GM12891 (cell line): Measurements from ENCODE around the gene HK1. TPM values are rescaled to one million over a fixed set of nuclear protein-coding genes. Genes with fewer than 3 reads are reported as not detected.
A peak's percentile ranks its signal among the peaks of the same experiment; 100 is the strongest.

Experiments
- DNase-seq: peaks from one replicate; pipeline ENCODE4 v3.0.0; 2011; ENCODE audit warnings: low spot score; ENCODE audit not compliant: insufficient read length
- FAIRE-seq: peaks from 2 replicates; lab custom pipeline; 2011; peaks lifted over from hg19 to GRCh38; lab: Jason Lieb, UNC
- PAX5 ChIP-seq: IDR thresholded peaks from 2 replicates; pipeline ENCODE4 v1.6.1; 2011; ENCODE audit warnings: low read length, moderate library complexity, mild to moderate bottlenecking; ENCODE audit not compliant: insufficient read depth, severe bottlenecking
- POLR2A ChIP-seq: IDR thresholded peaks from 2 replicates; pipeline ENCODE4 v1.6.1; 2011; ENCODE audit warnings: low read depth, low read length, control low read depth
- POLR2AphosphoS5 ChIP-seq: IDR thresholded peaks from 2 replicates; pipeline ENCODE4 v1.6.1; 2011; ENCODE audit warnings: low read depth, low read length, control low read depth
- POU2F2 ChIP-seq: IDR thresholded peaks from 2 replicates; pipeline ENCODE4 v1.6.1; 2011; ENCODE audit warnings: low read depth, mild to moderate bottlenecking, control low read depth, low read length, moderate library complexity
- SPI1 ChIP-seq: IDR thresholded peaks from 2 replicates; pipeline ENCODE4 v1.6.1; 2011; ENCODE audit warnings: low read depth, low read length, control low read depth
- TAF1 ChIP-seq: IDR thresholded peaks from 2 replicates; pipeline ENCODE4 v1.6.1; 2011; ENCODE audit warnings: low read depth, low read length, control low read depth
- polyA plus RNA-seq: library from polyadenylated mRNA; unstranded; fragments of >200 nt; gene quantifications from one replicate; pipeline ENCODE4 v1.2.1, GENCODE V29; 2012; ENCODE audit warnings: low read depth, missing spikeins, inconsistent platforms; ENCODE audit not compliant: missing spikeins

Gene HK1
- 85.5 TPM for polyA plus RNA-seq

DNA sequence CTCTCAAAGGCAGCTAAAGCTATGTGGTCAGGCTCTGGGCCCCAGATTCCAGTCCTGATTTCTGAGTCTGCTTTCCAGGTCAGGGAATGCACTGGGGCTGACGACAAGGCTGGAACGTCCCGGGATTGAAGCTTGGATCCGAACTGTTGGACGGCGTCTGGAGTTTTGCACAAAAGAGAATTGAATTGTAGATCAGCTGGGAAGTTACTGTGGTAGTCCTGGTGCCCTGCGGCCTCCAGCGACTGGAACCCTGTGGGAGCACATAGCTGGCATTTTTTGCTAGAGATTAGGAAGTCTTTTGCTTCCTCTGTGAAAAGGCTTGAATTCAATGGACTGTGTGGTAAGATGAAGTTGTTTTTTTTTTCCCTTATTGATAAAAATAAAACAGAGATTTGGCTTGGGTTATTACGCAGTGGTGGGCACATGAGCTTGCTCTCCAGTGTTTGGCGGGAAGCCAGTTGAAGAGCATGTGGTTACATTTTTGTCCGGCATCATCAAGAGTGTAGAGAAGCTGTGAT lies at the start of gene HK1:
TSS of gene HK1 (plus strand) at position 51 of the 518 bp plus-strand sequence.
- TF ChIP-seq POLR2A (no peak), PAX5 (no peak), POLR2AphosphoS5 (no peak), TAF1 (no peak), POU2F2 (no peak), SPI1 (no peak)
- FAIRE-seq, result no peak
- DNase-seq, result no peak

DNA sequence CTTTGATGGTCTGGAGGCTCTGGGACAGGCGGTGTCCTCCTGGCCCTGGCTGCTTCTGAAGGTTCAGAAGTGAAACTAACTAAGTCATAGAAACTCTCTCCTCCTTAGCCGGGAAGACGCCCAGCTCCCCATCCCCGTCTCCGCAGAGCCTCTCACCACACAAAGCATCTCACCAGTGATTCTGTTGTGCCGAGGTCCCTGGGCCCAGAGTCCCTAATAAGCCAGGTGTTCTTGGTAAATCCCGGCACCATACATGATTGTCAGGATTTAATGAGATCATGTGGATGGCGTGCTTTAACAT lies 48.7 kb upstream of the HK1 start:
- DNase-seq (no peak), FAIRE-seq (peak; percentile 13)
- TF ChIP-seq POLR2AphosphoS5, result no peak
- no peak for TF ChIP-seq SPI1
- TF ChIP-seq POLR2A, result no peak
- no peak for TF ChIP-seq PAX5
- no peak for TF ChIP-seq TAF1
- TF ChIP-seq POU2F2, result no peak

- DNase-seq (no peak), FAIRE-seq (no peak)
- TF ChIP-seq TAF1, result no peak
- TF ChIP-seq PAX5, result no peak
- no peak for TF ChIP-seq POLR2A
- TF ChIP-seq POLR2AphosphoS5, result no peak
- TF ChIP-seq SPI1, result no peak
- no peak for TF ChIP-seq POU2F2
Measured at GRCh38 chr10:69230128-69230527, 48.2 kb upstream of the HK1 start.

DNA sequence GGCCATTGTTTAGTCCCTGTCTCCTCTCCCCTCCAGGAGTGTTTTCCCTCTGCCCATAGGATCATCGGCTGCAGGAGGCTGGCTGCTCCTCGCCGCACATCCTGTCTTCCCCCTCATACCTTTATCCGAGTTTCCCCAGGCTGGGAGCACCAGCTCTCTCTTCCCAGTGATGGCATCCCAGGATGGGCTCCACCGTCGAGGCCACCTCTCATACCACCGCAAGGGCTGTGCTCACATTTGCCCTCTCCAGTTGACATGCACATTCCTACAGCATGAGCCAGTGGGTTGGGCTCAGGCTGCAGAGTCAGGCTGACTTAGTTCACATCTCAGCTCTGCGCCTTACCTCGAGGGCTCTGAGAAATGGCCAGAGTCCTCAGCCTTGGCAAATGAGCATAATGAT lies 46.0 kb upstream of the HK1 start:
- no peak for DNase-seq
- FAIRE-seq, result no peak
- TF ChIP-seq POLR2AphosphoS5 (no peak), POLR2A (no peak), TAF1 (no peak), POU2F2 (no peak), PAX5 (no peak), SPI1 (no peak)

DNA sequence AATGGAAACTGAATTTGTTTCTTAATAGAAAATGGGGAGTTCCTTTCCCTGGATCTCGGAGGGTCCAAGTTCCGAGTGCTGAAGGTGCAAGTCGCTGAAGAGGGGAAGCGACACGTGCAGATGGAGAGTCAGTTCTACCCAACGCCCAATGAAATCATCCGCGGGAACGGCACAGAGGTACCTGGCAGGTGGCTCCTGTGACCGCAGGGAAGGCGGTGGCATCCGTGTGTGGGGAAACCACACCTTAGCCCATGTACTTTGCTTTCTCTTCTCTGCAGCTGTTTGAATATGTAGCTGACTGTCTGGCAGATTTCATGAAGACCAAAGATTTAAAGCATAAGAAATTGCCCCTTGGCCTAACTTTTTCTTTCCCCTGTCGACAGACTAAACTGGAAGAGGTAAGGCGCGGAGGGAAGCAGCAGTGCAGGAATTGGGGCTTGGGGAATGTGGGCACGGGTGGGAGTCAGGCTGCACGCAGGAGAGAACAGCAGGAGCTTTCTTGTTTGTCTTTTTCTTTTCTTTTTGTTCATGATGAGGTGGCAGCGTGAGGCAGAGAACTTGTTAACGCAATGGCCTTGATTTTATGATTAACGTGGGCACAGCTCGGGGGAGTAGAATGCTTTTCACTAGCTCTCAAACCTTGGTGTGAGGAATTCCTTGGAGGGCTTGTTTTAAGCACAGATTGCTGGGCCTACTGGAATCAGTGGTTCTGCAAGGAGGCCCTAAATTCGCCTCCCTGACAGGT lies 45.4 kb upstream of the HK1 start:
- no peak for FAIRE-seq
- no peak for DNase-seq
- TF ChIP-seq TAF1, result no peak
- TF ChIP-seq PAX5, result no peak
- TF ChIP-seq SPI1, result no peak
- no peak for TF ChIP-seq POLR2AphosphoS5
- TF ChIP-seq POU2F2, result no peak
- no peak for TF ChIP-seq POLR2A

DNA sequence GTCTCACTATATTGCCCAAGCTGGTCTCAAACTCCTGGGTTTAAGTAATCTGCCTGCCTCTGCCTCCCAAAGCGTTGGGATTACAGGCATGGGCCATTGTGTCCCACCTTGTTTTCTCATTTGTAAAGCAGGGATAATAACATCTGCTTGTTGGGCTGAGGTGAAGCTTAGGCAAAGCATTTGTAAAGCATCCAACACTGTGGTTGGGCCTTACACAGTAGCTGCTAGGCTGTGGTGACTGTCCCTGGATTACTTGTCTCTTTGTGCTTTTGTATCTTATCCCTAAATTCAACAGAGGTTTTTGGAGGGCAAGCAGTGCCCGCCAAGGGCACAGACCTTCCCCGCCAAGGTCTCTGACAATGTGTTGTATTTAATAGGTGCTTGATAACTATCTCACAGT lies 43.8 kb upstream of the HK1 start:
- no peak for FAIRE-seq

DNA sequence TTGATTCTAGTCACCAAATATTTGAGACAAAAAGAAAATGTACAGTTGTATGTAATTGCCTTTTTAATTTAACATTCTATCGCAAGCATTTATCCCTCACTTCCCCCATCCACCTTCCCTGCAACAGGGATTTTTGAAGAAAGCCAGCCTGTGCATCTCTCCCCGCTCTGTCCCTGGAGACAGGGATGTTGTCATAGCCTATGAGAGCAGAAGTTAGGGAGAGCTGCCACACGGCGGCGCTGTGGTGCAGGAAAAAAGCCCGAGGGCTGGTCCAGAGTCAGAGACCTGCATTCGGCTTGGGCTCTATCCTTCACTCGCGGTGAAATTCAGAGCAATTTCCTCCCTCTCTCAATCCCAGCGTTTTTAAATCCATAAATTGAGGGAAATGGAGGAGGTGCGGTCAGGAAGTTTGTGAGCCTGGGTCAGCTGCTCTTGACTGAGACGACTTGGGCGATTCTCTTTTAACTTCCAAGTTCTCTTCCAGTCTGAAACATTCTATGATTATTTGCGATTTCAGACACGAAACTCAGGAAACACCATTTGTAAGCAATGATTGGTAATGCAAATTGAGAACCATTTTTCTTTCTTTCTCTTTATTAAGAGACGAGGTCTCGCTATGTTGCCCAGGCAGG lies 40.7 kb upstream of the HK1 start:
- no peak for TF ChIP-seq SPI1
- TF ChIP-seq PAX5, result no peak
- no peak for TF ChIP-seq POLR2AphosphoS5
- no peak for TF ChIP-seq POU2F2
- TF ChIP-seq TAF1, result no peak
- no peak for TF ChIP-seq POLR2A
- peak; percentile 90 for FAIRE-seq
- peak; percentile 69 for DNase-seq

More for the DNA sequence above, 43.8 kb upstream of the HK1 start:
- TF ChIP-seq SPI1 (no peak), POU2F2 (no peak), PAX5 (no peak), POLR2AphosphoS5 (no peak), TAF1 (no peak), POLR2A (no peak)
- no peak for DNase-seq

DNA sequence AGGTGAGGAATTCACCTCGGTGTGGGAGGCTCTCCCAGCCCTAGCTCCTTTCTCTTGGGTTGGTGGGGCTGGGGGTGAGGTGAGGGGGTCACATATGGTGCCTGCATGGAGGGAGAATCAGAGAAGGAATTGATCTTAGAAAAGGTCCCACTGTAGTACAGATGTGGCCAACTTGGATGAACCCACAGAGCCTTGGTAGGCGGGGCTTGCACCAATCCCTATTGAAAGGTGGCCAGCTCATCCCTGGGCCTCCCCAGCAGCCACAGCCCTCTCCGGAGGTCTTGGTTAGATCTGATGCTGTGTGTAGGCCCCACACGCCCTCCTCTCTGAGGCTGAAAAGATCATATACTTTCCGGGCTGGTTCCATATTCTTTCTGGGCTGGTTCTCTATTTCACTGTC lies 39.2 kb upstream of the HK1 start:
- FAIRE-seq (no peak), DNase-seq (no peak)
- no peak for TF ChIP-seq SPI1
- no peak for TF ChIP-seq PAX5
- TF ChIP-seq POLR2AphosphoS5, result no peak
- no peak for TF ChIP-seq TAF1

- FAIRE-seq (no peak), DNase-seq (no peak)
- TF ChIP-seq PAX5, result no peak
- no peak for TF ChIP-seq POLR2AphosphoS5
- no peak for TF ChIP-seq TAF1
- no peak for TF ChIP-seq SPI1
Measured at GRCh38 chr10:69239816-69240434, 38.4 kb upstream of the HK1 start.
